Measurements from ENCODE around the gene PDE9A.

The PDE9A gene

GRCh38 chr21:42757826-42758655 lies 104.6 kb downstream of the PDE9A start:
- no peak for TF ChIP-seq RAD21 (IDR thresholded peaks at IDR 0.05; ENCODE audit: low read depth)
- TF ChIP-seq NFIC (IDR thresholded peaks at IDR 0.05): no peak
- TF ChIP-seq CEBPB (IDR thresholded peaks at IDR 0.05): no peak
- no peak for TF ChIP-seq TEAD4 (IDR thresholded peaks at IDR 0.05)
- no peak for TF ChIP-seq FOXM1 (IDR thresholded peaks at IDR 0.05; ENCODE audit: borderline replicate concordance, low read depth)
- no peak for TF ChIP-seq TAF1 (IDR thresholded peaks at IDR 0.05; ENCODE audit: low read depth)

- TF ChIP-seq TCF12 (IDR thresholded peaks at IDR 0.05; ENCODE audit: low read depth): no peak
- TF ChIP-seq ZBTB7A (IDR thresholded peaks at IDR 0.05; ENCODE audit: low read depth): no peak
- no peak for TF ChIP-seq FOXM1 (IDR thresholded peaks at IDR 0.05; ENCODE audit: borderline replicate concordance, low read depth)
- no peak for TF ChIP-seq EP300 (IDR thresholded peaks at IDR 0.05; ENCODE audit: borderline replicate concordance)
- TF ChIP-seq USF1 (IDR thresholded peaks at IDR 0.05): no peak
- TF ChIP-seq CREB1 (IDR thresholded peaks at IDR 0.05; ENCODE audit: low read depth): no peak
- no peak for TF ChIP-seq YY1 (IDR thresholded peaks at IDR 0.05; ENCODE audit: low read depth)
- TF ChIP-seq TEAD4 (IDR thresholded peaks at IDR 0.05): no peak
- TF ChIP-seq RAD21 (IDR thresholded peaks at IDR 0.05; ENCODE audit: low read depth): no peak
- no peak for TF ChIP-seq EGR1 (IDR thresholded peaks at IDR 0.05)
- no peak for TF ChIP-seq TAF1 (IDR thresholded peaks at IDR 0.05; ENCODE audit: low read depth)
- no peak for TF ChIP-seq CEBPB (IDR thresholded peaks at IDR 0.05)
- TF ChIP-seq REST (IDR thresholded peaks at IDR 0.05; ENCODE audit: low read depth): no peak
- no peak for TF ChIP-seq MAX (IDR thresholded peaks at IDR 0.05)
- TF ChIP-seq NFIC (IDR thresholded peaks at IDR 0.05): no peak
These were observed 105.5 kb downstream of the PDE9A start for GRCh38 chr21:42758721-42759593.

GRCh38 chr21:42759594-42759927 lies 106.1 kb downstream of the PDE9A start:
- TF ChIP-seq NFIC (IDR thresholded peaks at IDR 0.05) (no peak), ZBTB7A (IDR thresholded peaks at IDR 0.05; ENCODE audit: low read depth) (no peak), USF1 (IDR thresholded peaks at IDR 0.05) (no peak), YY1 (IDR thresholded peaks at IDR 0.05; ENCODE audit: low read depth) (no peak), MAX (IDR thresholded peaks at IDR 0.05) (no peak), REST (IDR thresholded peaks at IDR 0.05; ENCODE audit: low read depth) (no peak), EGR1 (IDR thresholded peaks at IDR 0.05) (no peak), CEBPB (IDR thresholded peaks at IDR 0.05) (no peak), FOXM1 (IDR thresholded peaks at IDR 0.05; ENCODE audit: borderline replicate concordance, low read depth) (no peak), TAF1 (IDR thresholded peaks at IDR 0.05; ENCODE audit: low read depth) (no peak), RAD21 (IDR thresholded peaks at IDR 0.05; ENCODE audit: low read depth) (no peak), CREB1 (IDR thresholded peaks at IDR 0.05; ENCODE audit: low read depth) (no peak), TCF12 (IDR thresholded peaks at IDR 0.05; ENCODE audit: low read depth) (no peak), EP300 (IDR thresholded peaks at IDR 0.05; ENCODE audit: borderline replicate concordance) (no peak), TEAD4 (IDR thresholded peaks at IDR 0.05) (no peak)

GRCh38 chr21:42760361-42760950 lies 107.0 kb downstream of the PDE9A start:
- no peak for TF ChIP-seq EGR1 (IDR thresholded peaks at IDR 0.05)
- no peak for TF ChIP-seq TEAD4 (IDR thresholded peaks at IDR 0.05)
- no peak for TF ChIP-seq RAD21 (IDR thresholded peaks at IDR 0.05; ENCODE audit: low read depth)
- TF ChIP-seq TCF12 (IDR thresholded peaks at IDR 0.05; ENCODE audit: low read depth): no peak
- no peak for TF ChIP-seq ZBTB7A (IDR thresholded peaks at IDR 0.05; ENCODE audit: low read depth)
- no peak for TF ChIP-seq REST (IDR thresholded peaks at IDR 0.05; ENCODE audit: low read depth)
- TF ChIP-seq USF1 (IDR thresholded peaks at IDR 0.05): no peak
- TF ChIP-seq EP300 (IDR thresholded peaks at IDR 0.05; ENCODE audit: borderline replicate concordance): no peak
- TF ChIP-seq FOXM1 (IDR thresholded peaks at IDR 0.05; ENCODE audit: borderline replicate concordance, low read depth): no peak

Measured in Ishikawa (cell line).